NCI-H1417 treated with DMSO at 0.1 percent for 48 hours (cell line): Measurements from ENCODE around the gene CRLF3.
"Not testable (repeated sequence)": the region's sequence is repeated elsewhere in the genome, so short reads cannot be mapped to it uniquely, and the experiment has no call there.

ENCODE experiments used
- DNase-seq: peaks from one replicate; lab custom pipeline; 2025; lab: John Stamatoyannopoulos, UW

The CRLF3 gene

GRCh38 chr17:30814860-30815259 lies 9.6 kb downstream of the CRLF3 start:
- DNase-seq, result not testable (repeated sequence)

GRCh38 chr17:30814236-30814635 lies 10.3 kb downstream of the CRLF3 start:
- DNase-seq, result not testable (repeated sequence)

- DNase-seq, result no peak
These were observed 12.0 kb downstream of the CRLF3 start for GRCh38 chr17:30812218-30813177.

- DNase-seq, result no peak
These were observed 14.6 kb downstream of the CRLF3 start for GRCh38 chr17:30809867-30810266.

GRCh38 chr17:30808785-30809286 lies 15.7 kb downstream of the CRLF3 start:
- no peak for DNase-seq

- DNase-seq, result no peak
These were observed 16.6 kb downstream of the CRLF3 start for GRCh38 chr17:30807896-30808295.

GRCh38 chr17:30805944-30806456 lies 18.5 kb downstream of the CRLF3 start:
- no peak for DNase-seq

- DNase-seq, result no peak
These were observed 22.8 kb downstream of the CRLF3 start for GRCh38 chr17:30801671-30802070.

GRCh38 chr17:30796016-30796415 lies 28.5 kb downstream of the CRLF3 start:
- no peak for DNase-seq

GRCh38 chr17:30794372-30794771 lies 30.1 kb downstream of the CRLF3 start:
- no peak for DNase-seq

- DNase-seq, result no peak
These were observed 31.1 kb downstream of the CRLF3 start for GRCh38 chr17:30793282-30793977.

- no peak for DNase-seq
These were observed 34.2 kb downstream of the CRLF3 start for GRCh38 chr17:30790279-30790678.

GRCh38 chr17:30788918-30789317 lies 35.6 kb downstream of the CRLF3 start:
- no peak for DNase-seq

- DNase-seq, result no peak
These were observed 42.3 kb downstream of the CRLF3 start for GRCh38 chr17:30782206-30782605.

- no peak for DNase-seq
These were observed 44.1 kb downstream of the CRLF3 start for GRCh38 chr17:30780343-30780742.

GRCh38 chr17:30768771-30769170 lies 55.7 kb downstream of the CRLF3 start:
- not testable (repeated sequence) for DNase-seq

GRCh38 chr17:30767641-30768404 lies 56.7 kb downstream of the CRLF3 start:
- DNase-seq, result not testable (repeated sequence)

GRCh38 chr17:30761060-30761459 lies 63.4 kb downstream of the CRLF3 start:
- DNase-seq, result no peak

- DNase-seq, result not testable (repeated sequence)
These were observed 71.2 kb downstream of the CRLF3 start for GRCh38 chr17:30753291-30753690.

GRCh38 chr17:30750982-30751381 lies 73.5 kb downstream of the CRLF3 start:
- not testable (repeated sequence) for DNase-seq

- DNase-seq, result not testable (repeated sequence)
These were observed 76.9 kb downstream of the CRLF3 start for GRCh38 chr17:30747621-30748020.

GRCh38 chr17:30742669-30743068 lies 81.8 kb downstream of the CRLF3 start:
- not testable (repeated sequence) for DNase-seq
